GM18873 (cell line): ENCODE measurements around the gene P2RX1.
"Not testable (repeated sequence)": the region's sequence is repeated elsewhere in the genome, so short reads cannot be mapped to it uniquely, and the experiment has no call there.

Source experiments
- ATAC-seq: cut with Tn5 transposase; IDR thresholded peaks from one replicate; pipeline ENCODE4 v1.9.1; 2021; ENCODE audit warnings: mild to moderate bottlenecking, moderate library complexity, moderate number of reproducible peaks; ENCODE audit not compliant: unreplicated experiment, low FRiP score

P2RX1 gene

DNA sequence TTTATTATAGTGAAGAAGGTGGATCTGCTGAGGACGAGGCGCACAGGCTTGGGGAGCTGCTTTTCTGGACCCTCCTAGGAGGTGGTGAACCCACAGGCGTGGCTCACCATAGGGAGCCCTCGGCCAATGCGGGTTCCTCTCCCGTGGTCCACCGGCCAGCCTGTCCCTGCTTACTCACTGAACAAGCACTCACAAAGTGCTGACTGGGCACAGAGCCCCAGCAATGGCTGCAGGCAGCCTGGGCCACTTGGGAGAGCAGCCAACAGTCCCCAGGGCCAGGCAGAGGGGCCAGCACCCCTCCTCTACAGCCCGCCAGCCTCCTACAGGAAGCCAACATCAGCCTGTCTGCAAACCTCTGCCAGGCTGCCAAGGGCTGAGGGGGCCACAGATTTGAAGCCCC is 51.1 kb downstream of the P2RX1 start:
- ATAC-seq = no peak

DNA sequence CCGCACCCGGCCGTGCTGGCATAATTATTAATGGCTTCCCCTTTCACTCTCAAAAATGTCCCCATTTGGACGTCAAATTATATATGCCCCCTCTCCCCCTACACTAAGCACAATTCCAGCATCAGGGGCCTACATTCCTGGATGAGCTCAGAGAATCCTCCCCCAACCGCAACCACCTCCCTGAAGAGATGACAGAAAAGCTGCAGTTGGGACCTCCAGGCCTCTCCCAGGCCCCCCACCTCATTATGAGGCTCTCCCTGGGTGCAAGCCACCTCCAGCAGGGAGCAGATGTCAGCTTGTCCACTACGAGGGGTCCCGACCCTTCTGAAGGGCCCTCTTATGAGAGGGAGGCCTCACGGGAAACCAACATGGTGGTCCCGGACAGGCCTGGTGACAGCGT is 51.7 kb downstream of the P2RX1 start:
- no peak for ATAC-seq

DNA sequence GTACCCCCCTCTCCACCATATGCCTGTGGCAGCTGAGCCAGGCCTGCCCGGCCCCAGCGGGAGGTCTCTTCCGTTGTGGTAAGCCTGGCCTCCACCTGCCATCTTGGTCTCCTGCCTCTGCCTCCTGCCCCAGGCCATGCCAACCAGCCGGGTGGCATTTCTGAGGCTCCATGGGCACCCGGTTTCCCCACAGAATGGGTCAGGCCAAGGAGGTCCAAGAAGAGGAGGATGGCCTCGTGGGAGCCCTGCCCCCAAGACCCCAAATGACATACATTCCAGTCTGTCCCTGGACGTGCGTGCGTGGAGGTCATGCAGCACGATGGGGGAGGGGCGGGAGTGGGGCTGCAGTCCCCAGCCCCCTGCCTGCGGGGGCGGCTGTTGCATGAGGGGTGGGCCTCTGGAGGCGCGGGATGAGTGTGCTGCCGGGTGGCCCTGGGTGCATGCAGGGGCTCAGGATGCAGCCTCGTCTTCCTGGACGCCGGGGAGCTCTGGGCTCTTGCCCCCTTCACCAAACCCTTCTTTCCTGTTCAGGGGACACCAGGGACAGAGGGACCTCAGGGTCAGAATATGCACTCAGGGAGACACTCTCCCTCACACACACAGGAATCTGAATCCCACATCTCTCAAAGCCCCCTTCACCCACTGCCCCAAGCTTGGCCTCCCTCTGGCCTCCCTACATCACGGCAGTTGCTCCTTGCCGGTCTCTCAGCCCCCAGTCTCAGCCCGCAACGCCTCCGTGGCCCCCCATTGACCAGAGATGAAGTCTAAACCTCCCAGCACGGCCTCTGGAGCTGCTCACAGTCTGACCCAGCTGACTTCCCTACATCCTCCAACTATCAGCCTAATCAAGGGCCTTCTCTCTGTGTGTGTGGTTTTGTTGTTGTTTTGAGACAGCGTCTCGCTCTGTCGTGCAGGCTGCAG is 54.2 kb downstream of the P2RX1 start:
- ATAC-seq = no peak

DNA sequence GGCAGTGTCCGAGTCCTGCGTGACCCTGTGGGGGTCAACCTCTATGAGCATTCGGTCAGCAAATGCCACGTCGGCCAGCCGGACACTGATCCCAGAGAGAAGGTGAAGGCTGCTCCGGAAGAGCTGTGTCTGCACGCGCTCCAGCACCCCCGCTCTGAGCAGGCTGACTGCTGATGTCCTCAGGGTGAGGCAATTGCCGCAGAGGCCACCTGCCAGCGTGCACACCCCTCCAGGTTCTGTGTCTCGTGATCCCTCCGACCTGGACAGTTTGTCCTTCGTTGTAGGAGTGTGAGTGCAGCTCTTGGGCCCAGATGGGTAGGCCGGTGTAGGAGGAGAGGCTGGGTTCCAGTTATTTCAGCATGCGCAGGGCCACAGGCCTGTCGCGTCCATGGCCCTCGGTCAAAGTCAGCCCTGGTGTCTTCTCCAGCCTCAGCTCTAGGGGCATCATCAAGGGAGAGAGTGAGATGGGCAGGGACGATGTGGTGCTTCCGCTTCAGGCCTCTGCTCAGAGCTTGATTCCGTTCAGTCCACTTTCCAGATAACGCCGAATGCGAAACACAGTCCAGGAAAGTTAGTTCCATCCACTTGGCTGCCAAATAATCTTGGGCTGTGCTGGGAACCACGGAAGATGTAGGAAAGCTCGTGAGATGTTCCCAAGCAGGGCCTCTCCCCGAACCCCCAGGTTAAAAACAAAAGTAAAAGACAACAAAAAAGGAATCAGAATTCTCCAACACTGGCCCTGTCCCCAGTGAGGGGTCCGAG is 55.1 kb downstream of the P2RX1 start:
- ATAC-seq = no peak

DNA sequence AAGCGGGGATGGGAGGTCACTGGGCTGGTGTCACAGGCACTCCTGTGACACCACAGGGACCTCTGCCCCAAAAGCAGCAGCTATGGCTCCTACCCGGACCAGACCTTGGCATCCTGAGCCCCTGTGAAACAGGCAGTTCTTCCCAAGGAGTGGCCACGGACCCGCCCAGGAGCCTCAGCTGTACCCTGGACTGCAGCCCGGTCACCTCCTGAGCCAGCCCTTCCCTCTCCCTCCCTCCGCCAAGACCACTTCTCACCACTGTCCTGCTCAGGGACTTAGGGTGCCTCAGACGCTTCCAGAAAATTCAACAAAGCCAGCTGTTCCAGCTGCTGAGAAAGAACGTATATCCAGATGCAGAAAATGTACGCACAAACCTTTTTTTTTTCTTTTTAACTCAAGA is 56.3 kb downstream of the P2RX1 start:
- ATAC-seq = no peak

DNA sequence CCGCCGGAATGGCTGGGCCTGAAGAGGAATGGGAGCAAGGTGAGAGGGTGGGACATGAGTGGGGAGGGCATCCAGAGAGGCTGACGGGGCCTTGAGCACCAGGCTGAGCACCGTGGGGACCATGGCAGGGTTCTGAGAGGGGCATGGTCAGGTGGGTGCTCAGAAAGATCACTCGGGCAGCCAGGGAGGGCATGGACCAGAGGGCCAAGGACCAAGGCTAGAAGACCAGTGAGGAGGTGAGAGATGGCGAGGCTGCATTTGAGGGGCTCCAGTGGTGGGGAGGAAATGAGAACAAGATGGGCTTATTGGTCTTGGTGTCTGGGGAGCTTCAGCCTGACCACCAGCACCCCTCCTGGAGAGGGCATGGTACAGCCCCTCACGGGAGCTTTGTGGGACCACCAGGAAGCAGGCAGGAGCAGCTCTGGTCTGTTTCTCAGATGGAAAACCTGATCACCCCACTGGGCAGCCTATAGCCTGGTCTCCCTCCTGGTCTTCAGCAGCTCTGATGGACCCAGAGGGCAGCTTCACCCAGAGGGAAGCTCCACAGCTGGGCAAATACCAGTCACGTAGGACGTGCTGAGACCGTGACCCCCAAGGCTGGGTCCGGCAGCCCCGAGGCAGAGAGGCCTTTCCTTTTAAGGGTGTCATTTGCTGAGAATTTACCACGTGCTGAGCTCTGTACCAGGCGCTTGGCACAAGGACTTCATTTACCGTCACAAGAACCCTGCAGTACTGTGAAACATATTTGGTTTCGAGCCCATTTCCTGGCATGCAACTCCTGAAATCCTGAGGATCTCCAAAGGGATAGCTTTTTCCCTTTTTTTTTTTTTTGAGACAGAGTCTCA is 58.8 kb downstream of the P2RX1 start:
- no peak for ATAC-seq

DNA sequence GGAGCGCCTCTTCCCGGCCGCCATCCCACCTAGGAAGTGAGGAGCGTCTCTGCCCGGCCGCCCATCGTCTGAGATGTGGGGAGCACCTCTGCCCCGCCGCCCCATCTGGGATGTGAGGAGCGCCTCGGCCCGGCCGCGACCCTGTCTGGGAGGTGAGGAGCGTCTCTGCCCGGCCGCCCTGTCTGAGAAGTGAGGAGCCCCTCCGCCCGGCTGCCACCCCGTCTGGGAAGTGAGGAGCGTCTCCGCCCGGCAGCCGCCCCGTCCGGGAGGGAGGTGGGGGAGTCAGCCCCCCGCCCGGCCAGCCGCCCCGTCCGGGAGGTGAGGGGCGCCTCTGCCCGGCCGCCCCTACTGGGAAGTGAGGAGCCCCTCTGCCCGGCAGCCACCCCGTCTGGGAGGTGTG is 62.1 kb downstream of the P2RX1 start:
- ATAC-seq = not testable (repeated sequence)

DNA sequence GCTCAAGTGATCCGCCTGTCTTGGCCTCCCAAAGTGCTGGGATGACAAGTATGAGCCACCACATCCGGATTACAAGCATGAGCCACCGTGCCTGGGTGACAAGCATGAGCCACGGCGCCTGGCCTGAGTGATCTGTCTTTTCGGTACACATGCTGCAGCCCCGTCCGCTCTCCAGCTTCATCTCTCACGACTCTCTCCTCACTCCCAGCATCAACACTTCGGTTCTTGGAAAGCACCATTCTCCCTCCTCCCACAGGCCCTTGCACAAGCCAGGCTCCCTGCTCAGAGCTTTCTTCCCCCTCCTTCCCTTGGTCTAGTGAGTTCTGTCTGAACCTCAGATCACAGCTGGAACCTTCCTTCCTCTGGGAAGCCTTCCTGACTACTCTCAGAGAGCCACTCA is 63.7 kb downstream of the P2RX1 start:
- ATAC-seq = no peak

DNA sequence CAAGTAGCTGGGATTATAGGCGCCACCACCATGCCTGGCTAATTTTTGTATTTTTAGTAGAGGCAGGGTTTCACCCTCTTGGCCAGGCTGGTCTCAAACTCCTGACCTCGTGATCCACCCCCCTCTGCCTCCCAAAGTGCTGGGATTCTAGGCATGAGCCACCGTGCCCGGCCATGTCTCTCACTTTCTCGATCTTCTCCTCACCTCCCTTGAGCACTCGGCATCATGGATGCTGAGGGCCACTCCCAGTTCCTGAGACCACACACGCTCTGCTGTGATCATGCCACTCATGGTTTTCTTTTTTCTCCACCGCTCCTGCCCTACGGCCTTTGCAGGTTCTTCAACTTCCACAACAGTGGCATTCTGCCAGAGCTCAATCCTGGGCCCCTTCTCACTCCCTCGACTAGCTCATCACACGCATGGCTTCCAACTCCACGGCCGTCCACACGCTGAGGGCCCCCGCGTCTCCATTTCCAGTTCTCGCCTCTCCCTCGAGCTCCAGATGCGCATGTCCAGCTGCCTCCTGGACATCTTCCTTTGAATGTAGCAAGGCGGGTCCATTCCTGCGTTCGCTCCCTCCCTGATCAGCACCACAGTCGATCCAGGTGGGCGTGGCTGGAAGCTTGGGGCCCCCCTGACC is 64.7 kb downstream of the P2RX1 start:
- ATAC-seq = no peak

DNA sequence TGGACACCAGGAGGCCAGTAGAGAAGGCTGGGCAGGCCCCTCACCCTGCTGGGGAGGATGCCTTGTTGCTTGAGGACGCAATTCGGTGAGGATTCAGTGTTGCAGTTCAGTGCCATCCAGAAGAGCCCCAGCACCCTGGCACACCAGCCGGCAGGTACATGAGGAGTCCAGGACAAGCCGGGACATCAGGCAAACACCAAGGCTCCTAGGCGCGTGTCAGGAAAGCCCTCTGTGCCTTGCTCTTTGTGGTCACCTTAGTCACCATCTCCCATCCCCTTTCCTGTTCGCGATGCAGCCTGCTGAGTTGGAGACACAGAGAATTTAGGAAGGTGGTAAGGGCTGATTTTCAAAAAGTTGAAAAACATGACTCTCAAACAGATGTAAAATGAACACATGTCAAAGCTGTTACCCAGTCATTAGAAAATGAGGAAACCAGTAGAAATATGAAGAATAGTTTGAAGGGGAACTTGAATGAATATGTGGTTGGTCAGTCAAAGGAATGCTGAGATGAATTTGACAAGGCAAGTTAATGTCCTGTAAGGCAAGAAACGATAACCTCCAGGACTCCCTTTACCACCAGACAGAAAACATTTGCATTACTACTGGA is 67.9 kb downstream of the P2RX1 start:
- no peak for ATAC-seq

DNA sequence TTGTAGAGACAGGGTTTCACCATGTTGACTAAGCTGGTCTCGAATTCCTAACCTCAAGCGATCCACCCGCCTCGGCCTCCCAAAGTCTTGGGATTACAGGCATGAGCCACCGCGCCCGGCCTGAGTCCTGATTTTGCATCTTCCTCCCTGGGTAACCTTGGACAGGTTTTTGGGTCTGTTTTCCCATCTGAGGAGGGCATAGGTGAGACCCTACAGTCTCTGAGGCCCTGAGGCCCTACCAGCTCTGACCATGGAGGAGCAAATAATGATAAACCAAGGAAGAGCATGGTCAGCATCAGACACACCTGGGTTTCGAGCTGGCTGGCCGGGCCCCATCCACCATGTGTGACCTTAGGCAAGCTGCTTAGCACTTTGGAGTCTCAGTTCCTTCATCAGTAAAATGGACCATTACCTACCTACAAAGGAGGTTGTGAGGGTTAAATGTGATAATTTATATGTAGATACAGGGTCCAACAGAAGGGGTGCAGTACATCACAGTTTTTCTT is 69.0 kb downstream of the P2RX1 start:
- ATAC-seq = no peak
